ENCODE measurements around the gene ECE1. TPM values are rescaled to one million over a fixed set of nuclear protein-coding genes. Genes with fewer than 3 reads are reported as not detected.
A peak's percentile ranks its signal among the peaks of the same experiment; 100 is the strongest.

ECE1 gene
- total RNA-seq, 1 donor from 2014 or later: 209 TPM

DNA sequence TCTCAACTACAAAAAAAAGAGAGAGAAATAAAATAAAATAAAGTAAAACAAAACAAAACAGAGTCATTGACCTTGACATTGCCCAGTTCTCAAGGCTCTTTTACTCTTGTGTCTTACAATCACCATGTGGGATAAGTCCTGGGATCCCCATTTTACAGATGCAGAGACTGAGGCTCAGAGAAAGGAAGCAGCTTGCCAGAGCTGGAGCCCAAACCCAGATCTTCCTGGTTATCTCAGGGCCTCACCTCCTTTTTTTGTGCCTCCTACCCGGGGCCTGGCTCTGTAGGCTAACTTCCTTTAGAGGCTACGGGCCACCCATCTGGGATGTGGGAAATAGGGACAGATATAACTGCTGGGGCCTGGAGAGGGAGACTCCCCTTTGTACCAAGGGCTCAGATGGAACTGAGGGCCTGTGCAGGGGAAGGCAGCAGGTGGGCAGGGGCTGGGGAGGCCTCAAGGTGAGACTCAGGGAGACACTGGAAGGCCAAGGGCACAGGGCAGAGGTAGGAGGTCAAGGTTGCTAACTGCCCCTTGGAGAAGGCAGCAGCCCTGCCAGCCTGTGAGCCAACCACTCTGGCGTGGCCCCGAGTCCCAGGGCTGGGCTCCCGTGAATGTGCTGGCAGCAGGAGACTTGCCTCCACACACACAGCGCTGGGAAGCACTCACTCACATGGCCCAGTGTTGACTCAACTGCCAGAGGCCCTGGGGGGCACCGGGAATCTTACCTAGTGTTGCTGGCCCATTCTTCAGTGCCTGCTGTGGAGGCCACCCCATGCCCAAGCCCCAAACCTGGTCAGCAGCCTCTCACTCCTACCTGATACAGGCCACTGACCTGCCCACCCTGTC, 6.5 kb upstream of the ECE1 start:
- Mint-ChIP-seq H3K27ac (peak overlapping the region; percentile 98), H3K4me1 (peaks cover 90% of the 10 kb centered on the region), H3K27me3 (no peaks in the 10 kb centered on the region), H3K4me3 (peak overlapping the region; percentile 32), H3K9me3 (no peaks in the 10 kb centered on the region), H3K36me3 (ENCODE audit: low read depth) (peaks cover 30% of the 10 kb centered on the region)
- ChIA-PET POLR2A (interaction anchor here (0.6 to 11.0 kb wide), 6 partner anchors 28 to 69 kb away, joined by 3 to 313 read pairs (median 45); no protein-coding TSS in a partner anchor), CTCF (interaction anchor here (4.1 kb wide), 1 partner anchor 26 kb away, joined by 31 read pairs; no protein-coding TSS in a partner anchor)
- DNase-seq (no peak), ATAC-seq (ENCODE audit: low read depth) (no peak)
- intact Hi-C loops (cut with micrococcal nuclease): no loop called here
- TF ChIP-seq CTCF (IDR thresholded peaks at IDR 0.05): no peak

DNA sequence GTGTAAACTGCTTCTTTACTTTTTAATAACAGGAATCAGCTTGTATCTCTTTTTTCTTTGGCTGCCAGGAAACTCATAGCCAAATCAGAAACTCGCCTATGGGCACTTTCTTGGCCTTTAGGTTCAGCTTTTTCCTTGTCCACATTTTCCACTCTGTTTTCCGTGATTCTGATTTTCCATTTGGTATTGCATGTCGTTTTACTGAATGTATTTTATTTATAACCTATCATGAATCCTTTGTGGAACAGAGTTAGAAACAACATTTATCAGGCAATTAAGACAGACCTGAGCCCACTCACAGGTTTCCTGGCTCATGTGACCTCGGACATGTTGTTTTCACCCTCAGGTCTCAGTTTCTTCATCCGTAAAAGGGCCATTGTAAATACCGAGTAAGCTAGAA, 5.3 kb upstream of the ECE1 start:
- Mint-ChIP-seq H3K4me1 (peaks cover 96% of the 10 kb centered on the region), H3K36me3 (ENCODE audit: low read depth) (peaks cover 33% of the 10 kb centered on the region), H3K9me3 (no peaks in the 10 kb centered on the region), H3K27me3 (no peaks in the 10 kb centered on the region), H3K4me3 (peak overlapping the region; percentile 41), H3K27ac (peak overlapping the region; percentile 98)
- CTCF ChIA-PET: interaction anchor here (1.8 to 5.9 kb wide), 4 partner anchors 25 to 41 kb away, joined by 10 to 51 read pairs (median 24); no protein-coding TSS in a partner anchor
- no peak for TF ChIP-seq CTCF (IDR thresholded peaks at IDR 0.05)
- POLR2A ChIA-PET: interaction anchor here (0.6 to 11.0 kb wide), 10 partner anchors 16 to 751 kb away, joined by 3 to 313 read pairs (median 36); no protein-coding TSS in a partner anchor
- DNase-seq: no peak
- intact Hi-C loops (cut with micrococcal nuclease): loop anchor here (2.0 kb wide), 1 partner anchor 223 kb away; no protein-coding TSS in a partner anchor
- no peak for ATAC-seq (ENCODE audit: low read depth)

- TF ChIP-seq CTCF (IDR thresholded peaks at IDR 0.05): no peak
- no peaks in the 10 kb centered on the region for H3K9me3 Mint-ChIP-seq
- ATAC-seq (ENCODE audit: low read depth) (peak; percentile 12), DNase-seq (no peak)
- H3K4me3 Mint-ChIP-seq: peak overlapping the region; percentile 90
- CTCF ChIA-PET: interaction anchor here (1.0 to 5.9 kb wide), 9 partner anchors 24 to 73 kb away, joined by 4 to 51 read pairs (median 10); no protein-coding TSS in a partner anchor
- no peaks in the 10 kb centered on the region for H3K27me3 Mint-ChIP-seq
- intact Hi-C loops (cut with micrococcal nuclease): loop anchor here (2.0 kb wide), 1 partner anchor 224 kb away; no protein-coding TSS in a partner anchor
- peak overlapping the region; percentile 98 for H3K27ac Mint-ChIP-seq
- peaks cover 34% of the 10 kb centered on the region for H3K36me3 Mint-ChIP-seq (ENCODE audit: low read depth)
- POLR2A ChIA-PET: interaction anchor here (0.6 to 11.0 kb wide), 23 partner anchors 9 to 732 kb away, joined by 3 to 313 read pairs (median 6); partner anchors contain the start of gene USP48
- peaks cover 92% of the 10 kb centered on the region for H3K4me1 Mint-ChIP-seq
Observed at GRCh38 chr1:21295002-21295401, 4.7 kb upstream of the ECE1 start.

GRCh38 chr1:21294266-21294989, 4.2 kb upstream of the ECE1 start:
- peaks cover 89% of the 10 kb centered on the region for H3K4me1 Mint-ChIP-seq
- peak overlapping the region; percentile 98 for H3K27ac Mint-ChIP-seq
- intact Hi-C loops (cut with micrococcal nuclease): loop anchor here (1.0 to 5.0 kb wide), 12 partner anchors 9 to 733 kb away; partner anchors contain the start of genes EIF4G3 and USP48
- POLR2A ChIA-PET: interaction anchor here (0.6 to 11.0 kb wide), 26 partner anchors 8 to 733 kb away, joined by 3 to 313 read pairs (median 6); partner anchors contain the start of gene USP48
- peak; percentile 79 for DNase-seq
- peak; percentile 67 for ATAC-seq (ENCODE audit: low read depth)
- TF ChIP-seq CTCF (IDR thresholded peaks at IDR 0.05): no peak
- H3K27me3 Mint-ChIP-seq: no peaks in the 10 kb centered on the region
- peaks cover 33% of the 10 kb centered on the region for H3K36me3 Mint-ChIP-seq (ENCODE audit: low read depth)
- peak overlapping the region; percentile 90 for H3K4me3 Mint-ChIP-seq
- no peaks in the 10 kb centered on the region for H3K9me3 Mint-ChIP-seq
- CTCF ChIA-PET: interaction anchor here (1.0 to 5.9 kb wide), 9 partner anchors 24 to 74 kb away, joined by 4 to 51 read pairs (median 10); no protein-coding TSS in a partner anchor
